Activated T-cell treated with anti-CD3 and anti-CD28 coated beads for 48 hours (primary cell): Measurements from ENCODE around the gene PLCH2.
A peak's percentile ranks its signal among the peaks of the same experiment; 100 is the strongest.
"Not testable (repeated sequence)": the region's sequence is repeated elsewhere in the genome, so short reads cannot be mapped to it uniquely, and the experiment has no call there.

Experiments
- DNase-seq: peaks from one replicate; pipeline ENCODE4 v3.0.0-alpha.2; 2020; ENCODE audit warnings: low read depth

Gene PLCH2

DNA sequence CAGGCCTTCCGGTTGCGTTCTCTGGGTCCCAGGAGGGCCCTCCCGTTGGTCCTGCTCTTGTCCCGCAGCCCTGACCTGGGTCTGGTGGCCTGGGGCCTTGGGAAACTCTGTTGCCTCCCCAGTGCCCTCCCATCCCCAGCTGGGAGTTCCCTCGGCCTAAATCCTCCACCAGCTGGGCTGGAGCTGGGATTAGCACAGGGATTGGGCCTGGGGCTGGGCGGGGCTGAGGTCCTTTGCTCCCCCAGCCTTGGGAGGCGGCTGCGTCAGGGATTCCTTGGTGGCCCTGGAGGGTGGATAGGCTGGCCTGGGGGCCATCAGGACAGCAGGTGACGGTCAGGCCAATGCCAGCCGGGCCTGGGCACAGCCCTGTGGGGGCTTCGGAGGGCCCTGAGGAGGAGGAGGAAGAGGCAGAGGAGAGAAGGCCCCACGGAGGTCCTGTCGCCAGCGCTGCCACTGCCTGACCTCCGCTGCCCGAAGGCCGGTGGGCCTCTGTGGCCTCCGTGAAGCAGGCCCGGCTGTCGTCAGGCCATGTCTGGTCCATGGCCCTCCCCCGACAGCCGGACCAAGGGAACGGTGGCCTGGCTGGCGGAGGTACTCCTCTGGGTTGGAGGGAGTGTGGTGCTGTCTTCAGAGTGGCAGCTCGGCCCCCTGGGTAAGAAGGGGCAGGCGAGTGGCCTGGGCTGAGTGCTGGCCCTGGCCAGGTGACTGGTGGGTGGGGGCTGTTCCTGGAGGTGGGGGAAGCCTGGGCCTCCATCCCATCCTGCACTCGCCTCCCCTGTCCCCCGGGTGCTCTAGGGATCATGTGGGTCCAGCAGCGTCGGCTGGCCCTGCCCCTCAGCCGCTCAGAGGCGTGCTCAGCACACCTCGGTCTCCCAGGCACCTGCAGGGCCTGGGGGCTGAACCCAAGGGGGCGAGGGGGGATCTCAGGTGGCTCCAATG is at the start of gene PLCH2:
Gene PLCH2 (plus strand): TSS at position 229 of the 939 bp plus-strand sequence. CDS start 300 bp downstream, at position 529.
- no peak for DNase-seq

DNA sequence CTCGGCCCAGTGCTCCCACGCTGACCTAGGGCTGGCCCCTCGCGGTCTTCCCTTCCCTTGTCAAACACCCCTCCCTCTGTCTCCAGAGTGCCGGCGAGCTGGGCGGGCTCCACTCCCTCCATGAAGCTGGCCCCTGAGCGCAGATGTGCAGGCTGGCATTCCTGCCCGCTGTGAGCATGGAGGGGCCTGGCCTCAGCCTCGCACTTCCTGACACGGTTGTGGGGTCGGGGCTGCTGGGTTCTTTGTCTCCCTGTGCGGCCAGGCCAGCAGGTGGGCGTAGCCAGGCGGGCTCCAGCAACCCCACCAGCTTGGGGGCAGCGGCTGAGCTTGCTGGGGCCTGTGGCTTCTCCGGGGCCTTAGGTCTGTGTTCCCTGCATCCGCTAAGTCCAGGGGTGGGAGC is 49.5 kb upstream of the PLCH2 start:
- DNase-seq: no peak

DNA sequence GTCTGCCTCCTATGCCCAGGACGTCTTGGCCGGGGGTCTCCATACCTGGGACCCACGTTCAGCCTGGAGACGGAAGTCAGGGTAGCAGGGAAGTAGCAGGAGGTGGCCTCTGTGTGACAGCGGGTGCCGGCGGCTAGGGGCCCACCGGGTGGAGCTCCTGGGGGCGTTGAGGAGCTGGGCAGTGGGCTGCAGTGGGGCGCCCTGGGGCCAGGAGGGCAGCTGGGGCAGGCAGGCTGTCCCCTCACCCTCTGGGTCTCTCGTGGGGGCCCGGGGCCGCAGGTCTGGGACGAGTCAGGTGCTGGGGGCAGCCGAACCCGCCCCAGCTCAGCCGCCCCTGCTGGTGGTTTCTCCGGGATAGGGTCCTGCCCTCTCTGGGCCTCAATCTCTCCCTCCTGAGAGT is 49.0 kb upstream of the PLCH2 start:
- DNase-seq: no peak

GRCh38 chr1:2427976-2428375 is 48.1 kb upstream of the PLCH2 start:
- no peak for DNase-seq

- no peak for DNase-seq
These were observed 47.6 kb upstream of the PLCH2 start for GRCh38 chr1:2428490-2428889.

- peak; percentile 27 for DNase-seq
These were observed 46.1 kb upstream of the PLCH2 start for GRCh38 chr1:2429780-2430591.

DNA sequence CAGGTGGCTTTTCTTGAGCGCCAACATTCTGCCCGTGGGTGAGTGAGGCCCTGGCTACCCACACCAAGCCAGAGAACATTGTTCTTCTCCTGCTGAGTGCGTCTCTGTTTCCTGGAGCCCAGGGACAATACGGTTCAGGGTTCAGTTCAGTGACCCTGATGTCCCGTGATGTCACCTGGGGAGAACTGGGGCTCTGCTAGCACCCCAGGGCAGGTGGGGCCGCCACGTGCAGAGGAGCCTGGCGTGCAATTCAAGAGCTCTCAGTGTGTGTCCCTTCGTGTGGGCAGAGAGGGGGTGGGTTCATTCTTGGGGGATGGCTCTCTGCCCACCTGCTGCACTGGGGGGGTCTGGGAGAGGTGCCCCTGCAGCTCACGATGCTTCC is 45.5 kb upstream of the PLCH2 start:
- no peak for DNase-seq

GRCh38 chr1:2431103-2431502 is 45.0 kb upstream of the PLCH2 start:
- DNase-seq: no peak

- DNase-seq: no peak
These were observed 44.6 kb upstream of the PLCH2 start for GRCh38 chr1:2431518-2431917.

DNA sequence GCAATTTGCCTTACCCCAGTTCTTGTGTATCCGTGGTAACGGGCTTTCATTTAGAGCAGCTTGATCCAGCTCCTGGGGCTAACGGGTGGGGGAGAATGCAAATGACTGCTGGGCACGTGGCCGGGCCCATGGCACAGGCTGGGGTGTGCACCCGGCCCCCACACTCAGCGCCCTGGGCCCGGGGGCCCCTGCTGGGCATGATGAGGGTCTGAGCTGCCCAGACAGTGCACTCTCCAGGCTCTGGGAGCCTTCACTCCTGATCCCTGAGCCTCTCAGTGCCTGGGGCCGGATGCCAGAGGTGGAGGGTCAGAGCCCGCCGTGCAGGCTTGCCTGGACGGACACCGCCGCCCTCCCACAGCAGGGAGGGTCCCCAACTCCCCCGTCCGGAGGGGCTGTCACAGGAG is 43.6 kb upstream of the PLCH2 start:
- DNase-seq: no peak

DNA sequence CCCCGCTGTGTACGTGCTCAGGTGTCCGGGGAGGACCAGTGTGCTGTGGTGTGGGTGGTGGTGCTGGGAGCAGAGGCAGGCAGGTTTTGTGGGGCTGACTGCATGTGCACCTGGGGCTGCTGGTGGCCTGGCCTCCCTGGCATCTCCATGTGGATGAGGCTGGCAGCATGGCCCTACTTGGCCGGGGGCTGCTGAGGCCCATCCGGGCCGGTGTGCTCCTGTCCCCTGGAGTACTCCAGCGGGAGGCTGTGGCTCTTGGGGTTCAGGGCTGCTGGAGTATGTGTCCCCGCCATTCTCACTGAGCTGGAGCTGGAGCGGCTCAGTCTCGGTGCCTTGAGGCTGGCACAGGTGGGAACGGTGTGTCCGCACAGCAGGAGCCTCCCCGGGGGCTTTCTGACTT is 42.9 kb upstream of the PLCH2 start:
- DNase-seq: no peak

DNA sequence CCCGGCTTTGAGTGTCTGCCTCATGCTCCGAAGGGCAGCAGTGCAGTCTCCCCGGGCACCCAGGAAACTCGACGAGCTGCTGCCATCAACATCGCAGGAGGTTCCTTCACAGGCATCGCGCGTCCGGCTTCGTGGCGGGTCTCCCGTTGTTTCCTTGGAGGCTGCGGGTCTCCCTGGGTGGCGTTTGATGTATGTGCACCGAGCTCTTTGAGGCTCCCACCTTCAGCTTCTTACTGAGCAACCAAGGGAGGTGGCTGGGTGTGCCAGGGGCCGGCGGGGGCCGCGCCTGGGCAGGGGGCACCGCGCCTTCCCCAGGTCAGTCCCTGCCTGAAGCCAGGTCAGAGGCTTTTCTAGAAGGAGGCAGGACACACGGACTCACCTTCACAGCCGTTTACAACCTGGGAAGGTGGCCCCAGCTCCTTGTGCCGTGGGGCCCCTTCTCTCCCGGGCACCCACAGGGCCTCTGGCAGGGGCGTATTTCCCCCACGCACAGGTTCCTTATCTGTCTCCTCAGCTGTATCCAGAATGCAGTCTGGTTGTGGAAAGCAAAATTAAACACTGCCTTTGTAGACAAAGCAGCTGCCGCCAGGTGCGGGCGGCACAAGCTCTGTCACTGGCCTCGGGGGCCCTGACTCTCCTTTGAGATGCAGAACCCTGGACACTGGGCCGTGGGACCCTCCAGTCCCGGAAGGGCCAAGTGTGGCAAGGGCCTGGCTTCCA is 42.0 kb upstream of the PLCH2 start:
- DNase-seq: no peak

- no peak for DNase-seq
These were observed 41.0 kb upstream of the PLCH2 start for GRCh38 chr1:2435091-2435490.

GRCh38 chr1:2435746-2436355 is 40.2 kb upstream of the PLCH2 start:
- no peak for DNase-seq

- no peak for DNase-seq
These were observed 39.2 kb upstream of the PLCH2 start for GRCh38 chr1:2436876-2437275.

- DNase-seq: no peak
These were observed 38.5 kb upstream of the PLCH2 start for GRCh38 chr1:2437617-2438016.

DNA sequence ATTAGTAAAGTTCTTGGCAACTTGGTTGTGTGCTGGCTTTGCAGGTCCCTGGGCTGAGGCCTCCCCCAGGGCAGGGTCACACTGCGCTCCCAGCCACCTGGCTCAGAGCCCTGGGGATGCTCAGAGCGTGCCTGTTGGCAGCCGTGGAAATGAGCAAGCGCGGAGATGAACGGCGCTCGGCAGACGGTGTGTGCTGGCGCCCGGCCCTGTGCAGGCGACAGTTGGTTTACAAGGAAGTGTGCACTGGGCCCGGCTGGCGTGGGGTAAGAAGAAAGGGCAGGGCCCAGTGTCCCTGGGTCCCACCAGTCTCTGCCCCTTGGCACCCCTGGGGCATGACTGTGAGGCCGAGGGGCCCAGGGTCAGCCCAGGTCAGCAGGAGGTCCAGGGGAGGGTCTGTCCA is 38.1 kb upstream of the PLCH2 start:
- no peak for DNase-seq

- no peak for DNase-seq
These were observed 37.4 kb upstream of the PLCH2 start for GRCh38 chr1:2438641-2439040.

DNA sequence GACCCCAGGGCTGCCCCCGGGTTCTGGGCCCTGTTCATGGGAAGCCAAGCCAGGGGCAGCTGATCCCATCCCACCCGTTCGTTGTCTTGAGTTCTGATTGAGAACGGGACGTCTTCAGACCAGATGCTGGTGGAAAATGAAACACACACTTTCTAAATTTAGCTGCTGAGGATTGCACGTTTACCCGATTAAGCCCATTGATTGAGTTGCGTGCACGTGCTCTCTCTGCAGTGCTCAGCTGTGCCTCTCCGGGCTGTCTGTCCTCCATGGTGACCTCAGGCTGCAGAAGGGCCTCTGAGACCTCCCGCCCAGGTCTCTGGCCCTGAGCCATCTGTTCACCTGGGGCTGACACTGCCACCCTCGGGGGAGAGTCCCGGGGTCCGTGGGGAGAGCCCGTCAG is 36.7 kb upstream of the PLCH2 start:
- DNase-seq: no peak

DNA sequence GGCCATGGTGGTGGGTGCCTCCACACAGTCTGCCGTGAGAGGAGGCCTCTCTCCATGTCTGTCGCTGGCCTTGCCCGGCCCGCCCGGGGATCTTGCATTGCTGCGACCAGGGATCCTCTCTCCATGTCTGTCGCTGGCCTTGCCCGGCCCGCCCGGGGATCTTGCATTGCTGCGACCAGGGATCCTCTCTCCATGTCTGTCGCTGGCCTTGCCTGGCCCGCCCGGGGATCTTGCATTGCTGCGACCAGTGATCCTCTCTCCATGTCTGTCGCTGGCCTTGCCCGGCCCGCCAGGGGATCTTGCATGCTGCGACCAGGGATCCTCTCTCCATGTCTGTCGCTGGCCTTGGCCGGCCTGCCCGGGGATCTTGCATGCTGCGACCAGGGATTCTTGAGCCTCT is 35.7 kb upstream of the PLCH2 start:
- not testable (repeated sequence) for DNase-seq

- DNase-seq: no peak
These were observed 34.3 kb upstream of the PLCH2 start for GRCh38 chr1:2441746-2442145.

GRCh38 chr1:2442661-2443060 is 33.4 kb upstream of the PLCH2 start:
- no peak for DNase-seq
